DND-41 (cell line): ENCODE measurements around the gene B4GALT5.

Source experiments
- ATAC-seq: fragments of 200-7000 bp; cut with Tn5 transposase; 3 replicates; pipeline ENCODE4 v1.9.1; 2021; ENCODE audit warnings: low read depth; ENCODE audit not compliant: insufficient read depth
- DNase-seq: peaks from one replicate; pipeline ENCODE4 v3.0.0-alpha.2; 2020
- H2AFZ ChIP-seq: 2 replicates; pipeline ENCODE4 v1.6.0; 2012; ENCODE audit warnings: low read depth, low read length
- H3K27ac ChIP-seq: 2 replicates; pipeline ENCODE4 v1.5.1; 2012; ENCODE audit warnings: low read length, inconsistent platforms
- H3K27me3 ChIP-seq: fragments of 200-600 bp; sonication (generic); 2 replicates; pipeline ENCODE4 v1.6.0; 2012; ENCODE audit warnings: low read length, mild to moderate bottlenecking, inconsistent platforms; ENCODE audit not compliant: insufficient read depth, poor library complexity
- H3K36me3 ChIP-seq: 2 replicates; pipeline ENCODE4 v1.5.1; 2012; ENCODE audit warnings: low read length, inconsistent platforms; ENCODE audit not compliant: insufficient read depth
- H3K4me1 ChIP-seq: 2 replicates; pipeline ENCODE4 v1.5.1; 2012; ENCODE audit warnings: mild to moderate bottlenecking, low read length; ENCODE audit not compliant: insufficient read depth
- H3K4me2 ChIP-seq: 2 replicates; pipeline ENCODE4 v1.6.0; 2012; ENCODE audit warnings: mild to moderate bottlenecking, moderate library complexity, low read length, inconsistent platforms; ENCODE audit not compliant: insufficient read depth
- H3K4me3 ChIP-seq, 2 experiments: fragments of 200-600 bp in 1 of 2; shearing (Covaris generic) in 1 of 2; 2 replicates each; pipeline ENCODE4 v1.5.1; 2012 to 2016; ENCODE audit warnings: inconsistent platforms in 2 of 2, low read length in 2 of 2, mild to moderate bottlenecking in 2 of 2, low read depth in 1 of 2, moderate library complexity in 1 of 2
- H3K79me2 ChIP-seq: 2 replicates; pipeline ENCODE4 v1.6.0; 2012; ENCODE audit warnings: low read length, inconsistent platforms; ENCODE audit not compliant: insufficient read depth
- H3K9ac ChIP-seq: 2 replicates; pipeline ENCODE4 v1.6.0; 2012; ENCODE audit warnings: low read depth, mild to moderate bottlenecking, inconsistent platforms, low read length, moderate library complexity
- H3K9me3 ChIP-seq: 2 replicates; pipeline ENCODE4 v1.5.1; 2012; ENCODE audit warnings: low read length, moderate library complexity, mild to moderate bottlenecking, inconsistent platforms; ENCODE audit not compliant: insufficient read depth, severe bottlenecking
- H4K20me1 ChIP-seq: 2 replicates; pipeline ENCODE4 v1.6.0; 2012; ENCODE audit warnings: low read length; ENCODE audit not compliant: insufficient read depth
- CTCF ChIP-seq: IDR thresholded peaks from 2 replicates; pipeline ENCODE4 v1.5.1; 2012; ENCODE audit warnings: borderline replicate concordance, low read length, moderate library complexity, mild to moderate bottlenecking; ENCODE audit not compliant: poor library complexity, severe bottlenecking; ENCODE audit errors: extremely low read depth
- EZH2 ChIP-seq: IDR thresholded peaks from 3 replicates; pipeline ENCODE4 v1.6.1; 2012; ENCODE audit warnings: borderline replicate concordance, low read depth, mild to moderate bottlenecking, moderate library complexity, low read length, inconsistent platforms; ENCODE audit not compliant: severe bottlenecking

Gene B4GALT5

DNA sequence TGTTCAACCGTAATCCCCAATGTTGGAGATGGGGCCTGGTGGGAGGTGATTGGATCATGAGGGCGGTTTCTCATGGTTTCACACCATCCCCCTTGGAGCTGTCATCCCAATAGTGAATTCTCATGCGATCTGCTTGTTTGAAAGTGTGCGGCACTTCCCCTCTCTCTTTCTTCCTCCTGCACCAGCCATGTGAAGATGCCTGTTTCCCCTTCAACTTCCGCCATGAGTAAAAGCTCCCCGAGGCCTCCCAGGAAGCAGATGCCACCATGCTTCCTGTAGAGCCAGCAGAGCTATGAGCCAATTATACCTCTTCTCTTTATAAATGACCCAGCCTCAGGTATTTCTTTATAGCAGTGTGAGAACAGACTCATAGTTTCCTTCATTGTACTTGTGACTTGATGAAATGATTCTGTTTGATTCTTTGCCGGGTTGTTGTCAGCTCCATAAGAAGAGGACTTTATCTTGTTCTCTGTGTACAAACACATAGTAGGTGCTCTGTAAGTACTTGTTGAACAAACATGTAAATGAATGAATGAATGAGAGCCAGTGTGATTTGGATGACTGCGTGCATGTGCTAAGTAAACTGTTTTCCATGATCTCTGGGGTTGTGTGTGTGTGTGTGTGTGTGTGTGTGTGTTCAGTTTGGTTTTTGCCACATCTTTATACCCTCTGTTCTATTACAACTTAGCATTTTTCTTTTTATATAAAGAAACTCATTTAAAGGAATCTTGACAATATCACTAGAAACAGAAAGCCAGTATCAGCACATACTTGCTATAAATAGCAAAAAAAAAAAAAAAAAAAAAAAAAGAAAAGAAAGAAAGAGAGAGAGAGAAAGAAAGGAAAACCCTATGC lies 123.3 kb downstream of the B4GALT5 start:
- H3K4me1 ChIP-seq, result peaks cover 32% of the 10 kb centered on the region
- ATAC-seq (no peak), DNase-seq (no peak)
- TF ChIP-seq EZH2 (no peak), CTCF (no peak)
- no peak overlapping the region for H2AFZ ChIP-seq
- no peaks in the 10 kb centered on the region for H3K27me3 ChIP-seq
- H3K36me3 ChIP-seq, result no peaks in the 10 kb centered on the region
- H3K4me2 ChIP-seq, result no peak overlapping the region
- H3K9me3 ChIP-seq, result no peaks in the 10 kb centered on the region
- no peak overlapping the region for H3K9ac ChIP-seq
- H3K4me3 ChIP-seq, result no peak overlapping the region
- no peaks in the 10 kb centered on the region for H3K79me2 ChIP-seq
- H3K27ac ChIP-seq, result no peak overlapping the region
- H4K20me1 ChIP-seq, result no peaks in the 10 kb centered on the region

DNA sequence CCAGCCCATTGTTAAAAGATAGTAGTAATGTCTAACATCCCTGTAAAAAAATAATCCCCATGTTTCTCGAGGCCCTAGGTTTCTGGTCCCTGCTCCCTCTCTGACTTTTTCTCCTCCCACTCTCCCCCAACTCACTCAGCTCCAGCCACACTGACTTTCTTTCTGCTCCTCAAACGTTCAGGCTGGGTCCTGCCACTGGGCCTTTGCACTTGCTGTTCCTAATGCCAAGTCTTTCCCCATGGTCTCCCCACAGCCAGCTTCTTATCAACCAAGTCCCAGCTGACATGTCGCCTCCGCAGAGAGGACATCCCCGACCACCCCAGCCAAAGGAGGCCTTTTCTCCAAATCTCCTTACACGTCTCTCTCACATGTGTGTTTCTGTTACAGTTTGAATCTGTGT lies 123.9 kb downstream of the B4GALT5 start:
- no peak for ATAC-seq

DNA sequence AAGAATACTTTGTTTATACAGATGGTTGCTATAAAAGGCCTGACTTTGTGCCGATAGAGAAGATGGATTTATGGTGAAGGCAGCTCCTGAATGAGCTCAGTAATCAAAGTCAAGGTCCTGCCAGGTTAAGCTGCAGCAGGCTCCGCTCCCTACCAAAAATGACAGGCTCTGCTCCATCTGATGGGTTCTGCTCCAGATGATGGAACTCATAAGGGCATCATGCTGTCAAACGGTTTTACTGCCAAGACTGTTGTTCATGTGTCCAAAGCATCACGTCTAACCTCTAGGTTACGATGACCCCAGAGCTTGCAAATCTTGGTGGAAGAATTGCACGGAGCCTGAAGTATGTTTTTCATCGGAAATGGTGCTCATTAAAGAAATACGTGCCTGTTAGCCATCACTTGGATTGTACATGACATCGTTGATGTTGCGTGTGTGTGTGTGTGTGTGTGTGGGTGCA lies 126.5 kb downstream of the B4GALT5 start:
- H3K27ac ChIP-seq, result no peak overlapping the region
- H3K4me3 ChIP-seq, result no peak overlapping the region
- peaks cover 6% of the 10 kb centered on the region for H3K9me3 ChIP-seq
- H3K4me1 ChIP-seq, result no peaks in the 10 kb centered on the region
- no peak overlapping the region for H2AFZ ChIP-seq
- H3K36me3 ChIP-seq, result no peaks in the 10 kb centered on the region
- H3K79me2 ChIP-seq, result no peaks in the 10 kb centered on the region
- no peaks in the 10 kb centered on the region for H3K27me3 ChIP-seq
- no peaks in the 10 kb centered on the region for H4K20me1 ChIP-seq
- H3K4me2 ChIP-seq, result no peak overlapping the region
- ATAC-seq (no peak), DNase-seq (no peak)
- TF ChIP-seq EZH2 (no peak), CTCF (no peak)
- no peak overlapping the region for H3K9ac ChIP-seq

More for the DNA sequence above, 123.9 kb downstream of the B4GALT5 start:
- Histone ChIP-seq H3K27me3 (no peaks in the 10 kb centered on the region), H4K20me1 (no peaks in the 10 kb centered on the region), H3K4me3 (no peak overlapping the region), H3K36me3 (no peaks in the 10 kb centered on the region), H3K4me1 (peaks cover 26% of the 10 kb centered on the region), H3K9ac (no peak overlapping the region), H3K79me2 (no peaks in the 10 kb centered on the region), H3K9me3 (no peaks in the 10 kb centered on the region), H2AFZ (no peak overlapping the region), H3K4me2 (no peak overlapping the region), H3K27ac (no peak overlapping the region)
- DNase-seq, result no peak
- no peak for TF ChIP-seq EZH2

GRCh38 chr20:49585585-49586245 lies 128.0 kb downstream of the B4GALT5 start:
- H3K79me2 ChIP-seq, result no peaks in the 10 kb centered on the region
- TF ChIP-seq CTCF (no peak), EZH2 (no peak)
- ATAC-seq (no peak), DNase-seq (no peak)
- no peaks in the 10 kb centered on the region for H3K27me3 ChIP-seq
- H3K36me3 ChIP-seq, result no peaks in the 10 kb centered on the region
- no peak overlapping the region for H3K4me2 ChIP-seq
- peaks cover 6% of the 10 kb centered on the region for H3K9me3 ChIP-seq
- no peaks in the 10 kb centered on the region for H4K20me1 ChIP-seq
- no peak overlapping the region for H3K27ac ChIP-seq
- H3K4me3 ChIP-seq, result no peak overlapping the region
- H2AFZ ChIP-seq, result no peak overlapping the region
- no peak overlapping the region for H3K9ac ChIP-seq
- no peaks in the 10 kb centered on the region for H3K4me1 ChIP-seq
